IMR-90 (cell line): ENCODE results near the gene TMEM200C. TPM values are rescaled to one million over a fixed set of nuclear protein-coding genes. Genes with fewer than 3 reads are reported as not detected.

ENCODE experiments used
- ATAC-seq: fragments of 200-7000 bp; cut with Tn5 transposase; 2 replicates; pipeline ENCODE4 v1.9.1; 2020; ENCODE audit warnings: low read depth, mild to moderate bottlenecking, moderate library complexity
- BruUV-seq: library from RNA; stranded (reverse); fragments of 400-500 nt; replicated peaks from 2 replicates; lab custom pipeline; 2021; lab: Mats Ljungman, UMichigan
- CTCF ChIA-PET: fragments of 300-600 bp; formaldehyde crosslinking; extraction: SDS; loops from one replicate; lab custom pipeline; 2021; ENCODE audit warnings: antibody characterized with exemption; lab: Yijun Ruan, JAX
- POLR2A ChIA-PET: fragments of 300-600 bp; sonication (Branson Sonifier 250); formaldehyde crosslinking; loops from one replicate; lab custom pipeline; 2022; ENCODE audit warnings: antibody characterized with exemption; ENCODE audit not compliant: unreplicated experiment; lab: Charles Lee
- DNase-seq: peaks from one replicate; pipeline ENCODE4 v3.0.0; 2013
- H2AFZ ChIP-seq: replicated peaks from 2 replicates; pipeline ENCODE3; 2013; ENCODE audit warnings: low read length, mild to moderate bottlenecking; ENCODE audit not compliant: poor library complexity
- H2AK5ac ChIP-seq: 2 replicates; pipeline ENCODE4 v1.6.1; 2013; ENCODE audit warnings: low read depth, low read length, inconsistent platforms
- H2AK9ac ChIP-seq: replicated peaks from 2 replicates; pipeline ENCODE3; 2013; ENCODE audit warnings: mild to moderate bottlenecking, low read depth, low read length, moderate library complexity; ENCODE audit not compliant: poor library complexity
- H2BK120ac ChIP-seq: 2 replicates; pipeline ENCODE4 v1.6.1; 2013; ENCODE audit warnings: low read depth, low read length, inconsistent platforms
- H2BK15ac ChIP-seq: 3 replicates; pipeline ENCODE4 v1.6.1; 2013; ENCODE audit warnings: low read depth, low read length, inconsistent platforms
- H2BK20ac ChIP-seq: 2 replicates; pipeline ENCODE4 v1.6.1; 2013; ENCODE audit warnings: low read depth, mild to moderate bottlenecking, inconsistent platforms, low read length, moderate library complexity
- H2BK5ac ChIP-seq: 2 replicates; pipeline ENCODE4 v1.6.1; 2013; ENCODE audit warnings: mild to moderate bottlenecking, low read depth, low read length, inconsistent platforms; ENCODE audit not compliant: poor library complexity, severe bottlenecking
- H3K14ac ChIP-seq: replicated peaks from 2 replicates; pipeline ENCODE4 v1.6.1; 2013; ENCODE audit warnings: low read depth, low read length, inconsistent platforms
- H3K18ac ChIP-seq: 2 replicates; pipeline ENCODE4 v1.6.1; 2013; ENCODE audit warnings: low read depth, low read length, control low read depth
- H3K23ac ChIP-seq: 2 replicates; pipeline ENCODE4 v1.6.1; 2013; ENCODE audit warnings: low read depth, low read length, inconsistent platforms
- H3K27ac ChIP-seq: 2 replicates; pipeline ENCODE4 v1.5.1; 2013; ENCODE audit warnings: mild to moderate bottlenecking, control low read depth, low read length; ENCODE audit not compliant: insufficient read depth
- H3K27me3 ChIP-seq: 2 replicates; pipeline ENCODE4 v1.6.1; 2013; ENCODE audit warnings: low read length; ENCODE audit not compliant: control insufficient read depth, insufficient read depth
- H3K36me3 ChIP-seq: 2 replicates; pipeline ENCODE4 v1.6.1; 2013; ENCODE audit warnings: low read length, mixed read lengths; ENCODE audit not compliant: control insufficient read depth, insufficient read depth
- H3K4ac ChIP-seq: 2 replicates; pipeline ENCODE4 v1.6.1; 2013; ENCODE audit warnings: low read depth, low read length, inconsistent platforms
- H3K4me1 ChIP-seq: 2 replicates; pipeline ENCODE4 v1.6.1; 2013; ENCODE audit warnings: low read length, mixed read lengths; ENCODE audit not compliant: control insufficient read depth, insufficient read depth
- H3K4me2 ChIP-seq: 2 replicates; pipeline ENCODE4 v1.6.1; 2013; ENCODE audit warnings: low read depth, mild to moderate bottlenecking, control low read depth, low read length, moderate library complexity
- H3K4me3 ChIP-seq: 2 replicates; pipeline ENCODE4 v1.5.1; 2013; ENCODE audit warnings: low read depth, mild to moderate bottlenecking, control low read depth, low read length, moderate library complexity; ENCODE audit not compliant: insufficient read depth
- H3K56ac ChIP-seq: 2 replicates; pipeline ENCODE4 v1.6.1; 2013; ENCODE audit warnings: low read length, inconsistent platforms; ENCODE audit not compliant: insufficient read depth; ENCODE audit errors: extremely low read depth
- H3K79me1 ChIP-seq, 2 experiments: 2 replicates each; pipeline ENCODE4 v1.6.1; 2013; ENCODE audit warnings: low read length in 2 of 2, inconsistent platforms in 1 of 2, low read depth in 1 of 2
- H3K9ac ChIP-seq: 2 replicates; pipeline ENCODE4 v1.6.1; 2013; ENCODE audit warnings: low read depth, low read length, control low read depth
- H3K9me1 ChIP-seq: 2 replicates; pipeline ENCODE4 v1.6.1; 2013; ENCODE audit warnings: low read length, inconsistent platforms; ENCODE audit not compliant: insufficient read depth
- H3K9me3 ChIP-seq: 2 replicates; pipeline ENCODE4 v1.6.1; 2013; ENCODE audit warnings: low read length; ENCODE audit not compliant: control insufficient read depth, insufficient read depth
- H4K20me1 ChIP-seq: 2 replicates; pipeline ENCODE4 v1.6.1; 2013; ENCODE audit warnings: low read length, inconsistent platforms; ENCODE audit not compliant: insufficient read depth
- H4K5ac ChIP-seq: 2 replicates; pipeline ENCODE4 v1.6.1; 2013; ENCODE audit warnings: mild to moderate bottlenecking, low read depth, low read length, control low read depth
- H4K8ac ChIP-seq, 2 experiments: 2 replicates each; pipeline ENCODE4 v1.6.1; 2013; ENCODE audit warnings: low read depth in 2 of 2, low read length in 2 of 2, control low read depth in 1 of 2, inconsistent platforms in 1 of 2
- H4K91ac ChIP-seq: 2 replicates; pipeline ENCODE4 v1.6.1; 2013; ENCODE audit warnings: low read depth, low read length, inconsistent platforms; ENCODE audit not compliant: insufficient read depth
- CEBPB ChIP-seq: IDR thresholded peaks from 2 replicates; pipeline ENCODE4 v1.6.1; 2012; ENCODE audit warnings: low read depth, low read length, improper control_type of control experiment
- CHD1 ChIP-seq: IDR thresholded peaks from 2 replicates; pipeline ENCODE4 v1.6.1; 2012; ENCODE audit warnings: low read depth, low read length, improper control_type of control experiment
- CTCF ChIP-seq: conservative IDR thresholded peaks from 2 replicates; pipeline ENCODE4 v1.5.1; 2012; ENCODE audit warnings: mild to moderate bottlenecking, low read depth, low read length, improper control_type of control experiment
- ELK1 ChIP-seq: fragments of 150-350 bp; IDR thresholded peaks from 2 replicates; pipeline ENCODE4 v1.6.1; 2016; ENCODE audit warnings: low read depth, mild to moderate bottlenecking, low read length, moderate library complexity, borderline replicate concordance
- FOS ChIP-seq: fragments of 150-350 bp; IDR thresholded peaks from 2 replicates; pipeline ENCODE4 v1.6.1; 2016; ENCODE audit warnings: low read depth, low read length
- MAFK ChIP-seq: IDR thresholded peaks from 2 replicates; pipeline ENCODE4 v1.6.1; 2012; ENCODE audit warnings: low read depth, low read length, improper control_type of control experiment
- RCOR1 ChIP-seq: IDR thresholded peaks from 2 replicates; pipeline ENCODE4 v1.6.1; 2012; ENCODE audit warnings: mild to moderate bottlenecking, low read length, improper control_type of control experiment; ENCODE audit not compliant: insufficient replicate concordance
- RFX5 ChIP-seq: IDR thresholded peaks from 2 replicates; pipeline ENCODE4 v1.8.0; 2012; ENCODE audit warnings: low read depth, mild to moderate bottlenecking, low read length, moderate library complexity
- SMC3 ChIP-seq: fragments of 150-350 bp; IDR thresholded peaks from 2 replicates; pipeline ENCODE4 v1.6.1; 2016; ENCODE audit warnings: low read depth, mild to moderate bottlenecking, antibody characterized with exemption, low read length, moderate library complexity
- USF2 ChIP-seq: fragments of 150-350 bp; IDR thresholded peaks from 2 replicates; pipeline ENCODE4 v1.6.1; 2017; ENCODE audit warnings: mild to moderate bottlenecking, antibody characterized with exemption, low read length, low read depth
- WGBS, 2 experiments: methylation state at CpG; one replicate each; pipeline versions ENCODE4 v1.1.5 to v1.1.7; 2013; ENCODE audit warnings: missing lambda C conversion rate in 2 of 2; ENCODE audit not compliant: insufficient read length in 1 of 2; ENCODE audit errors: extremely low coverage in 2 of 2; 5-methylcytosine and 5-hydroxymethylcytosine counted together
- dilution Hi-C: fragments of 300-500 bp; cut with HindIII; formaldehyde crosslinking; loops from one replicate; pipeline ENCODE4 v1.14.3; 2018; ENCODE audit warnings: low sequenced_read_pairs; ENCODE audit not compliant: unreplicated experiment
- in situ Hi-C: fragments of 300-500 bp; cut with MboI; formaldehyde crosslinking; loops from 3 replicates; pipeline ENCODE4 v1.14.3; 2019; ENCODE audit warnings: low sequenced_read_pairs, inconsistent platforms, mixed read lengths
- intact Hi-C: fragments of 100-400 bp; cut with micrococcal nuclease; formaldehyde crosslinking; loops from 2 replicates; pipeline ENCODE4 v1.10.0; 2022
- polyA plus RNA-seq, 3 experiments: library from polyadenylated mRNA; depleted of rRNA; stranded (reverse); fragments of >200 nt; gene quantifications; 2 replicates each; pipeline ENCODE4 v1.2.3, GENCODE V29; 2012; ENCODE audit warnings: low replicate concordance in 1 of 3
- total RNA-seq: library from RNA; depleted of rRNA; stranded (reverse); fragments of >200 nt; gene quantifications from 2 replicates; pipeline ENCODE4 v1.2.3, GENCODE V29; 2012

Gene TMEM200C
- total and polyA plus RNA-seq, 2 of the 4 experiments (the other 2 are of a cell fraction) = 1.4 to 2.5 TPM

GRCh38 chr18:5885361-5885760 is 10.0 kb downstream of the TMEM200C start:
- Histone ChIP-seq H3K27ac (no peak overlapping the region), H3K79me1 (no peaks in the 10 kb centered on the region), H3K9ac (no peak overlapping the region), H3K4me2 (no peak overlapping the region), H3K9me1 (0 out of 2 replicates have a peak, but pooled peaks cover 2% of the 10 kb centered on the region), H3K9me3 (no peaks in the 10 kb centered on the region), H2AK9ac (no peak overlapping the region), H4K5ac (no peak overlapping the region), H3K4me1 (no peaks in the 10 kb centered on the region), H2BK15ac (no peak overlapping the region), H2AFZ (no peak overlapping the region), H4K91ac (no peak overlapping the region), H3K23ac (no peak overlapping the region), H2BK120ac (no peak overlapping the region), H3K18ac (no peak overlapping the region), H3K56ac (no peak overlapping the region), H2BK5ac (no peak overlapping the region), H3K4me3 (no peak overlapping the region), H4K20me1 (no peaks in the 10 kb centered on the region), H3K27me3 (no peaks in the 10 kb centered on the region), H3K36me3 (peaks cover 4% of the 10 kb centered on the region), H4K8ac (no peak overlapping the region), H2BK20ac (no peak overlapping the region), H3K4ac (no peak overlapping the region), H2AK5ac (no peak overlapping the region), H3K14ac (no peak overlapping the region)
- dilution Hi-C loops = no loop called here
- no peak for TF ChIP-seq SMC3
- no peak for TF ChIP-seq USF2
- no peak for TF ChIP-seq CHD1
- no peak for TF ChIP-seq ELK1
- TF ChIP-seq CTCF = no peak
- no peak for TF ChIP-seq RFX5
- no peak for TF ChIP-seq FOS
- no peak for TF ChIP-seq RCOR1
- TF ChIP-seq MAFK = no peak
- TF ChIP-seq CEBPB = no peak
- intact Hi-C loops = no loop called here
- ChIA-PET CTCF (no interaction called here), POLR2A (no interaction called here)
- in situ Hi-C loops = no loop called here
- no peak for ATAC-seq
- WGBS, 2 experiments = no CpG with 5 or more reads among the region's 2 CpGs
- no TSS peak for BruUV-seq
- DNase-seq = no peak
